ENCODE data around the gene STYXL1.

Gene STYXL1

GRCh38 chr7:75971961-75972763, 75.6 kb downstream of the STYXL1 start:
- no peak for DNase-seq

- no peak for DNase-seq
Observed at GRCh38 chr7:75971309-75971960, 76.4 kb downstream of the STYXL1 start.

- DNase-seq, result no peak
Observed at GRCh38 chr7:75969704-75970498, 77.9 kb downstream of the STYXL1 start.

GRCh38 chr7:75969182-75969581, 78.6 kb downstream of the STYXL1 start:
- DNase-seq, result no peak

GRCh38 chr7:75968561-75969001, 79.2 kb downstream of the STYXL1 start:
- DNase-seq, result no peak

GRCh38 chr7:75968012-75968411, 79.8 kb downstream of the STYXL1 start:
- no peak for DNase-seq

GRCh38 chr7:75967487-75967997, 80.3 kb downstream of the STYXL1 start:
- peak; percentile 76 for DNase-seq

- no peak for DNase-seq
Observed at GRCh38 chr7:75967055-75967454, 80.7 kb downstream of the STYXL1 start.

- peak; percentile 75 for DNase-seq
Observed at GRCh38 chr7:75966190-75966961, 81.4 kb downstream of the STYXL1 start.

GRCh38 chr7:75965617-75966016, 82.2 kb downstream of the STYXL1 start:
- peak; percentile 50 for DNase-seq

- DNase-seq, result no peak
Observed at GRCh38 chr7:75963381-75963995, 84.3 kb downstream of the STYXL1 start.

GRCh38 chr7:75962607-75963380, 85.0 kb downstream of the STYXL1 start:
- DNase-seq, result peak; percentile 66

GRCh38 chr7:75961218-75961617, 86.6 kb downstream of the STYXL1 start:
- no peak for DNase-seq

- DNase-seq, result no peak
Observed at GRCh38 chr7:75960372-75960771, 87.4 kb downstream of the STYXL1 start.

GRCh38 chr7:75958802-75959543, 88.8 kb downstream of the STYXL1 start:
- no peak for DNase-seq

GRCh38 chr7:75957021-75957736, 90.6 kb downstream of the STYXL1 start:
- DNase-seq, result no peak

- DNase-seq, result no peak
Observed at GRCh38 chr7:75955331-75955955, 92.4 kb downstream of the STYXL1 start.

GRCh38 chr7:75953931-75954330, 93.9 kb downstream of the STYXL1 start:
- DNase-seq, result no peak

- no peak for DNase-seq
Observed at GRCh38 chr7:75953431-75953830, 94.4 kb downstream of the STYXL1 start.

All from eye (tissue), 1 donor.